ENCODE results near the gene KIF18A.
"Not testable (repeated sequence)": the region's sequence is repeated elsewhere in the genome, so short reads cannot be mapped to it uniquely, and the experiment has no call there.

Gene KIF18A

GRCh38 chr11:28105869-28106268 is 2.1 kb downstream of the KIF18A start:
- DNase-seq (ENCODE audit: low read depth in 1 of 2, low spot score in 1 of 2) = no peak
- no peak overlapping the region for H3K4me3 ChIP-seq (replicated peaks; ENCODE audit: insufficient read depth, low read length)
- TF ChIP-seq, protein P1, sequence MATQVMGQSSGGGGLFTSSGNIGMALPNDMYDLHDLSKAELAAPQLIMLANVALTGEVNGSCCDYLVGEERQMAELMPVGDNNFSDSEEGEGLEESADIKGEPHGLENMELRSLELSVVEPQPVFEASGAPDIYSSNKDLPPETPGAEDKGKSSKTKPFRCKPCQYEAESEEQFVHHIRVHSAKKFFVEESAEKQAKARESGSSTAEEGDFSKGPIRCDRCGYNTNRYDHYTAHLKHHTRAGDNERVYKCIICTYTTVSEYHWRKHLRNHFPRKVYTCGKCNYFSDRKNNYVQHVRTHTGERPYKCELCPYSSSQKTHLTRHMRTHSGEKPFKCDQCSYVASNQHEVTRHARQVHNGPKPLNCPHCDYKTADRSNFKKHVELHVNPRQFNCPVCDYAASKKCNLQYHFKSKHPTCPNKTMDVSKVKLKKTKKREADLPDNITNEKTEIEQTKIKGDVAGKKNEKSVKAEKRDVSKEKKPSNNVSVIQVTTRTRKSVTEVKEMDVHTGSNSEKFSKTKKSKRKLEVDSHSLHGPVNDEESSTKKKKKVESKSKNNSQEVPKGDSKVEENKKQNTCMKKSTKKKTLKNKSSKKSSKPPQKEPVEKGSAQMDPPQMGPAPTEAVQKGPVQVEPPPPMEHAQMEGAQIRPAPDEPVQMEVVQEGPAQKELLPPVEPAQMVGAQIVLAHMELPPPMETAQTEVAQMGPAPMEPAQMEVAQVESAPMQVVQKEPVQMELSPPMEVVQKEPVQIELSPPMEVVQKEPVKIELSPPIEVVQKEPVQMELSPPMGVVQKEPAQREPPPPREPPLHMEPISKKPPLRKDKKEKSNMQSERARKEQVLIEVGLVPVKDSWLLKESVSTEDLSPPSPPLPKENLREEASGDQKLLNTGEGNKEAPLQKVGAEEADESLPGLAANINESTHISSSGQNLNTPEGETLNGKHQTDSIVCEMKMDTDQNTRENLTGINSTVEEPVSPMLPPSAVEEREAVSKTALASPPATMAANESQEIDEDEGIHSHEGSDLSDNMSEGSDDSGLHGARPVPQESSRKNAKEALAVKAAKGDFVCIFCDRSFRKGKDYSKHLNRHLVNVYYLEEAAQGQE (IDR thresholded peaks at IDR 0.05; ENCODE audit: insufficient replicate concordance, low read depth) = no peak
- no peak for TF ChIP-seq GABPA (IDR thresholded peaks at IDR 0.05; ENCODE audit: low read depth)
- TF ChIP-seq POLR2AphosphoS5 (IDR thresholded peaks at IDR 0.05; ENCODE audit: low read depth) = no peak
- no peak for TF ChIP-seq SPI1 (IDR thresholded peaks at IDR 0.05; ENCODE audit: borderline replicate concordance, low read depth)
- TF ChIP-seq, protein P2, sequence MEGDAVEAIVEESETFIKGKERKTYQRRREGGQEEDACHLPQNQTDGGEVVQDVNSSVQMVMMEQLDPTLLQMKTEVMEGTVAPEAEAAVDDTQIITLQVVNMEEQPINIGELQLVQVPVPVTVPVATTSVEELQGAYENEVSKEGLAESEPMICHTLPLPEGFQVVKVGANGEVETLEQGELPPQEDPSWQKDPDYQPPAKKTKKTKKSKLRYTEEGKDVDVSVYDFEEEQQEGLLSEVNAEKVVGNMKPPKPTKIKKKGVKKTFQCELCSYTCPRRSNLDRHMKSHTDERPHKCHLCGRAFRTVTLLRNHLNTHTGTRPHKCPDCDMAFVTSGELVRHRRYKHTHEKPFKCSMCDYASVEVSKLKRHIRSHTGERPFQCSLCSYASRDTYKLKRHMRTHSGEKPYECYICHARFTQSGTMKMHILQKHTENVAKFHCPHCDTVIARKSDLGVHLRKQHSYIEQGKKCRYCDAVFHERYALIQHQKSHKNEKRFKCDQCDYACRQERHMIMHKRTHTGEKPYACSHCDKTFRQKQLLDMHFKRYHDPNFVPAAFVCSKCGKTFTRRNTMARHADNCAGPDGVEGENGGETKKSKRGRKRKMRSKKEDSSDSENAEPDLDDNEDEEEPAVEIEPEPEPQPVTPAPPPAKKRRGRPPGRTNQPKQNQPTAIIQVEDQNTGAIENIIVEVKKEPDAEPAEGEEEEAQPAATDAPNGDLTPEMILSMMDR (IDR thresholded peaks at IDR 0.05; ENCODE audit: insufficient read depth, low read length) = no peak
- no peak overlapping the region for H3K27ac ChIP-seq (replicated peaks)
- H3K27me3 ChIP-seq (ENCODE audit: insufficient read depth, poor library complexity, severe bottlenecking) = no peaks in the 10 kb centered on the region

- Histone ChIP-seq H3K27me3 (ENCODE audit: insufficient read depth, poor library complexity, severe bottlenecking) (no peaks in the 10 kb centered on the region), H3K4me3 (replicated peaks; ENCODE audit: insufficient read depth, low read length) (no peak overlapping the region), H3K27ac (replicated peaks) (no peak overlapping the region)
- DNase-seq (ENCODE audit: low read depth in 1 of 2, low spot score in 1 of 2) = no peak
- TF ChIP-seq POLR2AphosphoS5 (IDR thresholded peaks at IDR 0.05; ENCODE audit: low read depth) (no peak), SPI1 (IDR thresholded peaks at IDR 0.05; ENCODE audit: borderline replicate concordance, low read depth) (no peak), GABPA (IDR thresholded peaks at IDR 0.05; ENCODE audit: low read depth) (no peak)
- TF ChIP-seq, protein P1 (IDR thresholded peaks at IDR 0.05; ENCODE audit: insufficient replicate concordance, low read depth) = no peak
- TF ChIP-seq, protein P2 (IDR thresholded peaks at IDR 0.05; ENCODE audit: insufficient read depth, low read length) = no peak
Observed at GRCh38 chr11:28104984-28105383, 3.0 kb downstream of the KIF18A start.

DNA sequence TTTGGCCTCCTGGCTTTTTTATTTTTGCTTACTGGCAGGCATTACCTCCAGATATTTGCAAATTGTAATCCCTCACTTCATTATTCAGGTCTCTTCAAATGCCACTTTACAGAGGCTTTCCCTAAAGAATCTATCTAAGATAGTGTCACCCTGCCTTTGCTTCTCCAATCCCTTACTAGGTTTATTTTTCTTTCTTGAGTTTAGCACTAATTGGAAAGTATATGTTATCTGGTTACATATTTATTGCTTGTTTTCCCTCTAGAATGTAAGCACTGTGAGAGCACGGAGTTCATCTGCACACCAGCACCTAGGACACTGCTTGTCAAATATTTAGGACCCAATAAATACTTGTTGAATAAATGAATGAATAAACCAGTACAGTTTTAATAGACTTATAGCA is 3.5 kb downstream of the KIF18A start:
- Histone ChIP-seq H3K4me3 (replicated peaks; ENCODE audit: insufficient read depth, low read length) (no peak overlapping the region), H3K27me3 (ENCODE audit: insufficient read depth, poor library complexity, severe bottlenecking) (no peaks in the 10 kb centered on the region), H3K27ac (replicated peaks) (no peak overlapping the region)
- TF ChIP-seq POLR2AphosphoS5 (IDR thresholded peaks at IDR 0.05; ENCODE audit: low read depth) (no peak), SPI1 (IDR thresholded peaks at IDR 0.05; ENCODE audit: borderline replicate concordance, low read depth) (no peak), GABPA (IDR thresholded peaks at IDR 0.05; ENCODE audit: low read depth) (no peak)
- TF ChIP-seq, protein P2 (IDR thresholded peaks at IDR 0.05; ENCODE audit: insufficient read depth, low read length) = no peak
- TF ChIP-seq, protein P1 (IDR thresholded peaks at IDR 0.05; ENCODE audit: insufficient replicate concordance, low read depth) = no peak
- DNase-seq (ENCODE audit: low read depth in 1 of 2, low spot score in 1 of 2) = no peak

GRCh38 chr11:28102300-28102699 is 5.7 kb downstream of the KIF18A start:
- not testable (repeated sequence) for H3K4me3 ChIP-seq (replicated peaks; ENCODE audit: insufficient read depth, low read length); DNase-seq (ENCODE audit: low read depth in 1 of 2, low spot score in 1 of 2)

More at GRCh38 chr11:28102300-28102699, 5.7 kb downstream of the KIF18A start:
- H3K27me3 ChIP-seq (ENCODE audit: insufficient read depth, poor library complexity, severe bottlenecking); H3K27ac ChIP-seq (replicated peaks): not testable (repeated sequence)
